GM23338 (cell line): ENCODE data around the gene RNF183. TPM values are rescaled to one million over a fixed set of nuclear protein-coding genes. Genes with fewer than 3 reads are reported as not detected.

Experiments used
- ATAC-seq: fragments of 200-7000 bp; cut with Tn5 transposase; 3 replicates; pipeline ENCODE4 v1.9.1; 2020
- DNase-seq: peaks from one replicate; pipeline ENCODE4 v3.0.0-alpha.2; 2015; ENCODE audit warnings: low spot score
- H2AFZ ChIP-seq: fragments of 200-600 bp; sonication (generic); 2 replicates; pipeline ENCODE4 v1.8.0; 2016; ENCODE audit warnings: antibody characterized with exemption, mild to moderate bottlenecking, moderate library complexity
- H3F3A ChIP-seq: fragments of 200-600 bp; sonication (generic); replicated peaks from 2 replicates; pipeline ENCODE4 v1.8.0; 2017; ENCODE audit warnings: antibody characterized with exemption, mixed run types, low read depth
- H3K27ac ChIP-seq: fragments of 200-600 bp; sonication (generic); 2 replicates; pipeline ENCODE4 v1.6.1; 2016; ENCODE audit warnings: low read depth
- H3K27me3 ChIP-seq: fragments of 200-600 bp; sonication (generic); 2 replicates; pipeline ENCODE4 v1.8.0; 2016; ENCODE audit warnings: mild to moderate bottlenecking, mixed run types, moderate library complexity; ENCODE audit not compliant: insufficient read depth
- H3K36me3 ChIP-seq: fragments of 200-600 bp; sonication (generic); 2 replicates; pipeline ENCODE4 v1.8.0; 2016; ENCODE audit warnings: mild to moderate bottlenecking; ENCODE audit not compliant: insufficient read depth
- H3K4me1 ChIP-seq: fragments of 200-600 bp; sonication (generic); 2 replicates; pipeline ENCODE4 v1.8.0; 2016; ENCODE audit warnings: mild to moderate bottlenecking, moderate library complexity; ENCODE audit not compliant: insufficient read depth
- H3K4me2 ChIP-seq: fragments of 200-600 bp; sonication (generic); 2 replicates; pipeline ENCODE4 v1.7.1; 2017; ENCODE audit warnings: mixed run types
- H3K4me3 ChIP-seq: fragments of 200-600 bp; sonication (generic); 2 replicates; pipeline ENCODE4 v1.6.1; 2016; ENCODE audit warnings: mixed run types
- H3K79me2 ChIP-seq: fragments of 200-600 bp; sonication (generic); replicated peaks from 2 replicates; pipeline ENCODE4 v1.8.0; 2017; ENCODE audit warnings: mild to moderate bottlenecking; ENCODE audit not compliant: insufficient read depth
- H3K9me2 ChIP-seq: fragments of 200-600 bp; sonication (generic); 2 replicates; pipeline ENCODE4 v1.8.0; 2017; ENCODE audit not compliant: insufficient read depth
- H4K20me1 ChIP-seq: fragments of 200-600 bp; sonication (generic); replicated peaks from 2 replicates; pipeline ENCODE4 v1.8.0; 2017; ENCODE audit warnings: mild to moderate bottlenecking; ENCODE audit not compliant: insufficient read depth
- H3K27ac Mint-ChIP-seq: 2 replicates; pipeline ENCODE4 v1.8.0; 2020; ENCODE audit warnings: inconsistent platforms, mild to moderate bottlenecking, moderate library complexity, mixed read lengths
- H3K27me3 Mint-ChIP-seq: 3 replicates; pipeline ENCODE4 v1.8.0; 2022; ENCODE audit warnings: low read depth, mild to moderate bottlenecking, moderate library complexity, mixed read lengths, inconsistent platforms; ENCODE audit not compliant: insufficient read depth, poor library complexity
- H3K36me3 Mint-ChIP-seq: 3 replicates; pipeline ENCODE4 v1.8.0; 2021; ENCODE audit warnings: low read depth, mild to moderate bottlenecking, inconsistent platforms, moderate library complexity, mixed read lengths
- H3K4me1 Mint-ChIP-seq: 3 replicates; pipeline ENCODE4 v1.8.0; 2020; ENCODE audit warnings: mild to moderate bottlenecking, inconsistent platforms, mixed read lengths
- H3K4me3 Mint-ChIP-seq: 3 replicates; pipeline ENCODE4 v1.8.0; 2021; ENCODE audit warnings: moderate library complexity, mild to moderate bottlenecking, inconsistent platforms, mixed read lengths
- H3K9me3 Mint-ChIP-seq: 3 replicates; pipeline ENCODE4 v1.8.0; 2020; ENCODE audit warnings: moderate library complexity, mild to moderate bottlenecking, inconsistent platforms, mixed read lengths
- CREB1 ChIP-seq: fragments of 250-450 bp; sonication (Bioruptor Pico); IDR thresholded peaks from 2 replicates; pipeline ENCODE4 v1.5.0; 2020; ENCODE audit warnings: low read depth, mild to moderate bottlenecking, moderate library complexity
- JUNB ChIP-seq: IDR thresholded peaks from one replicate; pipeline ENCODE4 v1.6.1; 2016; ENCODE audit warnings: antibody characterized with exemption; ENCODE audit not compliant: unreplicated experiment
- NANOG ChIP-seq: IDR thresholded peaks from 2 replicates; pipeline ENCODE4 v1.6.1; 2016; ENCODE audit warnings: antibody characterized with exemption, borderline replicate concordance
- POLR2AphosphoS5 ChIP-seq: IDR thresholded peaks from 2 replicates; pipeline ENCODE4 v1.6.1; 2016; ENCODE audit warnings: antibody characterized with exemption, low read depth
- REST ChIP-seq: IDR thresholded peaks from one replicate; pipeline ENCODE4 v1.6.1; 2018; ENCODE audit warnings: antibody characterized with exemption; ENCODE audit not compliant: unreplicated experiment
- ZNF331 ChIP-seq: fragments of 250-450 bp; sonication (Bioruptor Pico); IDR thresholded peaks from 2 replicates; pipeline ENCODE4 v1.5.0; 2020; ENCODE audit warnings: low read depth, mild to moderate bottlenecking, moderate library complexity
- ZNF462 ChIP-seq: fragments of 250-450 bp; sonication (Bioruptor Pico); IDR thresholded peaks from 2 replicates; pipeline ENCODE4 v1.5.0; 2020; ENCODE audit warnings: mild to moderate bottlenecking, moderate library complexity
- polyA plus RNA-seq: library from polyadenylated mRNA; unstranded; fragments of >200 nt; fragmentation: Nextera tagmentation; extraction: Ambion mirVana; gene quantifications from 2 replicates; pipeline ENCODE4 v1.2.1, GENCODE V29; 2016
- total RNA-seq: library from RNA; depleted of rRNA; stranded (reverse); fragments of >200 nt; shearing (Covaris generic); gene quantifications from 2 replicates; pipeline ENCODE4 v1.2.3, GENCODE V29; 2014

Gene RNF183
- total and polyA plus RNA-seq, 2 experiments from 2014 or later: 0.42 TPM; not detected in 1

- no peak for TF ChIP-seq ZNF462
- no peak for TF ChIP-seq NANOG
Measured at GRCh38 chr9:113306566-113306965, 3.4 kb upstream of the RNF183 start (continued).

- H3K9me2 ChIP-seq: no peaks in the 10 kb centered on the region
- ATAC-seq: no peak
- Mint-ChIP-seq H3K27me3 (peaks cover 7% of the 10 kb centered on the region), H3K4me3 (no peak overlapping the region), H3K9me3 (no peaks in the 10 kb centered on the region), H3K27ac (no peak overlapping the region), H3K36me3 (no peaks in the 10 kb centered on the region; the same call in 2 of the 3 replicates), H3K4me1 (peaks cover 7% of the 10 kb centered on the region; the same call in 2 of the 3 replicates)
- H3K4me2 ChIP-seq: no peak overlapping the region
- no peak overlapping the region for H3K27ac ChIP-seq
- no peaks in the 10 kb centered on the region for H3K36me3 ChIP-seq
- no peaks in the 10 kb centered on the region for H3K27me3 ChIP-seq
- H3K4me3 ChIP-seq: no peak overlapping the region
- H3K79me2 ChIP-seq: no peaks in the 10 kb centered on the region
- H3F3A ChIP-seq: no peaks in the 10 kb centered on the region
- H4K20me1 ChIP-seq: no peaks in the 10 kb centered on the region
- H3K4me1 ChIP-seq: no peaks in the 10 kb centered on the region
- H2AFZ ChIP-seq: no peak overlapping the region
- no peak for DNase-seq
- TF ChIP-seq CREB1 (no peak), JUNB (no peak), ZNF331 (no peak), POLR2AphosphoS5 (no peak), REST (no peak)
Measured at GRCh38 chr9:113301548-113301947, 1.6 kb downstream of the RNF183 start.
